RKO (cell line): ENCODE data around the gene SSH2.
"Not testable (repeated sequence)": the region's sequence is repeated elsewhere in the genome, so short reads cannot be mapped to it uniquely, and the experiment has no call there.

Source experiments
- DNase-seq: peaks from one replicate; pipeline ENCODE4 v3.0.0-alpha.2; 2016; ENCODE audit warnings: low spot score

The SSH2 gene, protein sequence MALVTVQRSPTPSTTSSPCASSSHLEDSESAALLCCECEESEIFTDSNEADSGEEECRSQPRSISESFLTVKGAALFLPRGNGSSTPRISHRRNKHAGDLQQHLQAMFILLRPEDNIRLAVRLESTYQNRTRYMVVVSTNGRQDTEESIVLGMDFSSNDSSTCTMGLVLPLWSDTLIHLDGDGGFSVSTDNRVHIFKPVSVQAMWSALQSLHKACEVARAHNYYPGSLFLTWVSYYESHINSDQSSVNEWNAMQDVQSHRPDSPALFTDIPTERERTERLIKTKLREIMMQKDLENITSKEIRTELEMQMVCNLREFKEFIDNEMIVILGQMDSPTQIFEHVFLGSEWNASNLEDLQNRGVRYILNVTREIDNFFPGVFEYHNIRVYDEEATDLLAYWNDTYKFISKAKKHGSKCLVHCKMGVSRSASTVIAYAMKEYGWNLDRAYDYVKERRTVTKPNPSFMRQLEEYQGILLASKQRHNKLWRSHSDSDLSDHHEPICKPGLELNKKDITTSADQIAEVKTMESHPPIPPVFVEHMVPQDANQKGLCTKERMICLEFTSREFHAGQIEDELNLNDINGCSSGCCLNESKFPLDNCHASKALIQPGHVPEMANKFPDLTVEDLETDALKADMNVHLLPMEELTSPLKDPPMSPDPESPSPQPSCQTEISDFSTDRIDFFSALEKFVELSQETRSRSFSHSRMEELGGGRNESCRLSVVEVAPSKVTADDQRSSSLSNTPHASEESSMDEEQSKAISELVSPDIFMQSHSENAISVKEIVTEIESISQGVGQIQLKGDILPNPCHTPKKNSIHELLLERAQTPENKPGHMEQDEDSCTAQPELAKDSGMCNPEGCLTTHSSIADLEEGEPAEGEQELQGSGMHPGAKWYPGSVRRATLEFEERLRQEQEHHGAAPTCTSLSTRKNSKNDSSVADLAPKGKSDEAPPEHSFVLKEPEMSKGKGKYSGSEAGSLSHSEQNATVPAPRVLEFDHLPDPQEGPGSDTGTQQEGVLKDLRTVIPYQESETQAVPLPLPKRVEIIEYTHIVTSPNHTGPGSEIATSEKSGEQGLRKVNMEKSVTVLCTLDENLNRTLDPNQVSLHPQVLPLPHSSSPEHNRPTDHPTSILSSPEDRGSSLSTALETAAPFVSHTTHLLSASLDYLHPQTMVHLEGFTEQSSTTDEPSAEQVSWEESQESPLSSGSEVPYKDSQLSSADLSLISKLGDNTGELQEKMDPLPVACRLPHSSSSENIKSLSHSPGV (N-terminal part only)

GRCh38 chr17:29929533-29930408, at the start of gene SSH2:
Gene SSH2, minus strand, starts transcription at chr17:29930228. Its CDS starts 228 bp downstream, at chr17:29930000.
- DNase-seq = peak; percentile 94

DNA sequence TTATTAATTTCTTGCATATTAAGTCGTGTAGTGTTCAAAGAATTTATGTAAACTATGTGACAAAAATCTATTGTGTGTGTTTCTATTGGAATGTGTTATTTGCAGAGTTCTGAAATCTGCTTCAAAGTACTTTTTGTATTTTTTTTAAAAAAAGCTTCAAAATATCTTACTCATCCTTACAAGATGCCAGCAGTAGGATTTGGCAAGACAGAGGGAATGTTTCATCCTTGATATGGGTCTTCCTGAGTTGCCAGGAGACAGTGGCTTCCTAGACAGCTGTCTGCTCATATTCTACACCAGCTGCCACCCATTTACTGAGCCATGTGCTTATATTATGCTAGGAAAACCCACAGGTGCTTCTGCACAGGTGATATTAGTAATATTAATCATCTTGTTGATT, 47.8 kb upstream of the SSH2 start:
- DNase-seq = no peak

DNA sequence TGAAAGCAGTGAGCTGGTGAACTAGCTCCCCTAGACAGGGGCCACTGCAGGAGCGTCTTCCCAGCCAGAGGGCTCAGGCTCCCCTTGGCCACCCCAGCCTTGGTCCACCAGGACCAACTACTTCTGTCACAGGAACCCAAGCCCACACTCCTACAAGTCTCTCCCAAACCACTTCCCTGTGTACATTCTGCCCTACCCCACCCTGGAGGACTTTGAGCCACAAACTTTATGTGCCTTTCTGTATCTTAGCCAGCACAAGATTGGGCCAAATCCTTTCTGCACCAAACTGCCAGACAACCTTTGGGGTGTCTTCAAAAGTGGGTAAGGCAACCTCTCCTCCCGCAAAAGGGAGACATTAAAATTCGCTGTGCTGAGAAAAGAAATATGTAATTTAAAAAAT, 43.0 kb upstream of the SSH2 start:
- DNase-seq = no peak

GRCh38 chr17:29972277-29972676, 42.2 kb upstream of the SSH2 start:
- no peak for DNase-seq

DNA sequence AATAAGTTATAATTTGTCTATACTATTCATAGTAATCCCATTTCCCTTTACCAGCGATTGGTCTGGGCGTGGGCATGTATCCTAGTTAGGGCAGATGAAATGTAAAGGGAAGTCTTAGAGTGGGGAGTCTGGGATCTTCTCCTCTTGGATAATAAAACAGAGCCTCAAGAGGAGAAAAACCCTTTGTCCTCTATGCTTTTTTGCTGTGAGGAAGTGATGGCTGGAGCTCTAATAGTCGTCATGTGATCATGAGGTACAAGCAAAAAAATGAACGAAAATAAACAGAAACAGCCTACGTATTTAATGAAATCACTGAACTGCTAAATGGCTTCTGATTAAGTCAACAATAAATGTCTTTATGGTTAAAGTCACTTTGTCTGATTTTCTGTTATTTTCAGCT, 38.2 kb upstream of the SSH2 start:
- DNase-seq = no peak

- peak; percentile 5 for DNase-seq
Measured at GRCh38 chr17:29962656-29963055, 32.6 kb upstream of the SSH2 start.

DNA sequence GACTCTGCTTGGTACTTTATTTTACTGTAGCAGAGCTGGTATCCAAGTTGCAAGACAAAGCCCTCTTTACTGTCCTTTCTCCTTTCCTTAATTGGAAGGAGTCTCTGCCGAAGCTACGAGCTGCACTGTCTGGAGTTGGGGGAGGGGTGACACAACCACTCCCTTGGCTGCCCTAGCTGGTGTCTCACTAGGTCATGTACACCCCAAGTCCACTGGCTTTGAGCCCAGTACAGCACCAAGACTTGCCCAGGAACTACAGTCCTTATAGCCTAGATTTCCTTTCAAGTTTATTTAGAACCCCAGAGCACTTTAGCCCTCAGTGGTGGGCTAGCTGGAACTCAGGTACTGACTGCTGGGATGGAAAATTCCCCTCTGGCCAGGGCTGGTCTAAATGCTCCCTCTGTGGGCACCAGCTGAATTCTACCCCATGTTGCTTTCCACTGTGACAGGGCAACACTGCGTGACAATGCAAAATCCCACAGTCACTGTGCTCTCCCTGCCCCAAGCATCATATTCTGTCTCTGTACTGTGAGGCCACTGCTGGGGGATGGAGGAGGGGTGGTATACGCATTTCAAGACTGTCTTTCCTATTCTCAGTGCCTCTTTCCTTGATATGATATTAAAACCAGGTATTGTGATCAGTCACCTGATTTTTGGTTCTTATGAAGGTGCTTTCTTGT, 29.8 kb upstream of the SSH2 start:
- no peak for DNase-seq

DNA sequence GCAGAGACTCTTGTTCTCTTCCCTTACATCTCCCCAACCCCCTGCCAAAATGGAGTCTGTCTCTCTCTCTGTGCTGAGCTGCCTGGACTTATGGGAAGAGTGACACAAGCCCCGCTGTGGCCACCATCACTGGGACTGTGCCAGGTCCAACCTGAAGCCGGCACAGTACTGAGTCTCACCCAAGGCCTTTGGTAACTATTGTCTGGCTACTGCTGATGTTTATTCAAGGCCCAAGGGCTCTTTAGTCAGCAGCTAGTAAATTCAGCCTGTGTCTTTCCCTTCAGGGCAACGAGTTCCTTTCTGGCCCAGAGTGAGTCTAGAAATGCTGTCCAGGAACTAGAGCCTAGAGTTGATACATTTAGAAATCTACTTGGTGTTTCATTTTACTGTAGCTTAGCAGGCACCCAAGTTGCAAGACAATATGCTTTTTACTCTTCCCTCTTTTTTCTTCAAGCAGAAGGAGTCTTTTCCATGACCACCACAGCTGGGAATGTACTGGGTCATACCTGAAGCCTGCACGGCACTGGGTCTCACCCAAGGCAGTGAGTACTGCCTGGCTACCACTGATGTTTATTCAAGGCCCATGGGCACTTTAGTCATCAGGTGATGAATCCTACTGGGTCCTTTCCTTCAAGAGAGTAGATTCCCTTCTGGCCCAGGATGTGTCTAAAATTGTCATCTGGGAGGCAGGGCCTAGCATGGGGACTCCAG, 29.1 kb upstream of the SSH2 start:
- peak; percentile 3 for DNase-seq

GRCh38 chr17:29957488-29957887, 27.5 kb upstream of the SSH2 start:
- not testable (repeated sequence) for DNase-seq

DNA sequence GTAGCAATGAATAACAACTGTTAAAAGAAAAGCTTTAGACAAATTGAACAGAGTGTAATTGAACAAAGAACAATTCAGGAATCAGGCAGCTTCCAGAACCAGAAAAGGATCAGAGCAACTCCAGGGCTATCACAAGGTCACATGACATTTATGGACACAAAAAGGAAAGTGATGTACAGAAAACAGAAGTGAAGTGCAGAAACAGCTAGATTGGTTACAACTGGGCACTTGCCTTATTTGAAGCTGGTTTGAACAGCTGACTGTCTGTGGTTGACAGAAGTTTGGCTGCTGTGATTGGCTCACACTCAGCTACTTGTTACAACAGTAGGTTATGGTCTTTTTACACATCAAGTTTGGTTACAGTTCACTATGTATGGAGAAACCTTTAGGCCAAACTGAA, 26.2 kb upstream of the SSH2 start:
- DNase-seq = no peak

DNA sequence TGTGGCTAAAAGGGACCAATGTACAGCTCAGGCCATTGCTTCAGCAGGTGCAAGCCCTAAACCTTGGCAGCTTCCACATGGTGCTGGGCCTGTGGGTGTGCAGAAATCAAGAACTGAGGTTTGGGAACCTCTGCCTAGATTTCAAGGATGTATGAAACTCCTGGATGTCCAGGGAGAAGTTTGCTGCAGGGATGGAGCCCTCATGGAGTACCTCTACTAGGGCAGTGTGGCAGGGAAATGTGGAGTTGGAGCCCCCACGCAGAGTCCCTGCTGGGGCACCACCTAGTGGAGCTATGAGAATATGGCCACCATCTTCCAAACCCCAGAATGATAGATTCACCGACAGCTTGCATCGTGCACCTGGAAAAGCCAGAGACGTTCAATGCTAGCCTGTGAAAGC, 24.4 kb upstream of the SSH2 start:
- no peak for DNase-seq

GRCh38 chr17:29949696-29950095, 19.7 kb upstream of the SSH2 start:
- no peak for DNase-seq

DNA sequence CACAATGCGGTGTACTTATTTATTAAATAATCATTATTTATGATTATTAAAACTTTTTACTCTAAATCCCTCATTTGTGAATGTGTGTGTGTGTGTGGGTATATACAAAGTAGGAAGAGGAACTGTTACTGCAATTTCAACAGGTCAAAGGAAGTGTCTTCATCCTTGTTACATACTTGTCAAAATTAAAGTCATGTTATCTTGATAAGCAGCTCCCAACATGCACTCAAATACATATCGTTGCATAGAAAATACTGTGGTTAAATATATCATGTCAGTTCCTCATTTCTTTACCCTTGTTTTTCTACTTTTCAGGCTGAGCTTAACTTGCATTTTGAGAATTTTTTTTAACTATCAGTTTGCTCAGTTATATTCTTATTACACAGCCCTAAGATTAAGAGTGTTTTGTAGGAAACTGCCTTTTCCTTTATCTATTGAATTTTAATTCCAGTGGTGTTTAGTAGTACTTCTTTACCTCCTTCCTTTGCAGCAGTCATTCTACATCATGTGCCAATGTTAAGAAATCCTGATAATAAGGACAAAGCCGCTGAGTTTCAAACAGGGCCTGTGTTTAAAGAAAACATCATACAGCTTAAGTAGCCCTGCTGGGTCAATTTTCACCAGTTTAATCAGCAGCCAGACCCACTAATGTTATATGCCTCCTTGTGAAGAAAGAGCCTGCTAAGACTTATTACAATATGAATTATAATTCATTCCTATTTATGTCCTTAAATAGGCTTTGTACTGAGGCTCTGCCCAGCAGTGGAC, 18.6 kb upstream of the SSH2 start:
- DNase-seq = no peak

DNA sequence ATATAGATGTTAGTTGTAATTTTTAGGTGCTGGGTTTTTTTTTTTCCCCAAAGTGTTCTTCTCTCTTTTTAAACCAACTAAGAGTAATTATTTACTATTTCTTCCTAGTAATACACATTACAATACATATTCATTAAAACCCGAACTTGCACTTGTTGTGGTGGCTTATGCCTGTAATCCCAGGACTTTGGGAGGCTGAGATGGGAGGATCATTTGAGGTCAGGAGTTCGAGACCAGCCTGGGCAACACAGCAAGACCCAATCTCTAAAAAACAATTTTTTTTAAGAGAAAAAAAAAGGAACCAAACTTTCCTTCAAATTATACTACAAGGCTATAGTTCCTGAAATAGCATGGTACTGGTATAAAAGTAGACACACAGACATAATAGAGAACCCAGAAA, 15.3 kb upstream of the SSH2 start:
- DNase-seq = no peak

DNA sequence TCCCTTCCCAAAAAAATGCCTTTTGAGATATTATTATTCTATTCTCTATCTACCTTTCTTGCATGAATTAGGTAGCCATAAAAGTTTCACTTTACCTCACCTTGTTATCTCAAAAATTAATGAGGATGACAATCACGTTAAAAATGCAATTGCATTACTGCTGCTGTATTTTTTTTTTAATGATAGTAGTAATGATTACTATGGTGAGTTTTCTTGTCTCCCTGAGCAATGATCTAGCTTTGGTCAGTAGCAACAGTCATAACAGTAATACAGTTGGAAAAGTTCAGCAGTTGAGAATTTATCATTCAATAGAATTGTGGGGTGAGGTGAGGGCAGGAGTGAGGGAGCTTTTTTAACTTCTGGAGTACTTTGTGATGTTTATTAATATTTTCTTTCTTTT, 11.3 kb upstream of the SSH2 start, which contains the start of gene EFCAB5:
Gene EFCAB5, plus strand, starts transcription at position 301 of the 400 bp plus-strand sequence. CDS start 163 bp downstream, outside the sequence.
- DNase-seq = no peak

GRCh38 chr17:29936724-29937123, 6.7 kb upstream of the SSH2 start:
- no peak for DNase-seq

DNA sequence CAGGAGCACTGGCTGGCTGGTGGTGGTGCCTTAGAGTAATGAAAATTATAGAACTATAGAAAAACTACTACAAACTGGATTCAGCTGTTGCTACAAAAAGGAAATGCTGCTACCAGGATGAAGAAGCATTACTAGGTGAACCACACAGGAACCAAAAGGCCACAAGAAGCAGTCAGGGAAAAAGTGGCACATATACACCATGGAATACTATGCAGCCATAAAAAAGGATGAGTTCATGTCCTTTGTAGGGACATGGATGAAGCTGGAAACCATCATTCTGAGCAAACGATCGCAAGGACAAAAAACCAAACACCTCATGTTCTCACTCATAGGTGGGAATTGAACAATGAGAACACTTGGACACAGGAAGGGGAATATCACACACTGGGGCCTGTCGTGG, 5.9 kb upstream of the SSH2 start:
- not testable (repeated sequence) for DNase-seq

DNA sequence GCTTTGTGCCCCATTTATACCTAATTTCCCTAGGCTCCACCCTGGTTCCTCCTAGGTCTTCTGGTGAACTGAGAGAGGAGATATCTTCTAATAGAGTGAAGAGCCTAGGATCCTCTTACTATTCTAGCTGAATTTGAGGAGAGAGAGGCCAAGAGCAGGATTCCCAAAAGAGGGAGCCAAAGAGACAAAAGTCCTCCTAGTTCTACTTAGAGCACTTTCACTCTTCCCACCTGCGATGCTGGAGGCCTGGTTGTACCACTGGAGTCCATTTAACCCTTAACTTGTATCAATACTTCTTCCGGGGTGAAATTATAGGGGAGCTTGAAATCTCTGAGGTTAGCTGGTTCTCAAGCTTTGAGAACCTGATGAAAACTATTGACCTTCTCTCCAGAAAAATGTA, 3.4 kb upstream of the SSH2 start:
- DNase-seq = peak; percentile 54
